OCI-LY7 (cell line): ENCODE results near the gene AMOTL1. TPM values are rescaled to one million over a fixed set of nuclear protein-coding genes. Genes with fewer than 3 reads are reported as not detected.

Source experiments
- BruUV-seq: library from RNA; stranded (reverse); fragments of 400-500 nt; replicated peaks from 2 replicates; lab custom pipeline; 2021; lab: Mats Ljungman, UMichigan
- CTCF ChIA-PET: fragments of 300-600 bp; sonication (Branson Sonifier 250); formaldehyde crosslinking; loops from one replicate; lab custom pipeline; 2022; ENCODE audit warnings: antibody characterized with exemption; ENCODE audit not compliant: unreplicated experiment; lab: Charles Lee
- POLR2A ChIA-PET: fragments of 300-600 bp; sonication (Branson Sonifier 250); formaldehyde crosslinking; loops from one replicate; lab custom pipeline; 2022; ENCODE audit warnings: antibody characterized with exemption; lab: Charles Lee
- DNase-seq: peaks from one replicate; pipeline ENCODE4 v3.0.0-alpha.2; 2015; ENCODE audit warnings: low spot score
- H2AFZ ChIP-seq: fragments of 200-600 bp; sonication (generic), shearing (Covaris generic); 2 replicates; pipeline ENCODE4 v1.6.1; 2014; ENCODE audit warnings: mild to moderate bottlenecking, antibody characterized with exemption, low read length, moderate library complexity
- H3K27ac ChIP-seq: fragments of 200-600 bp; sonication (generic); 2 replicates; pipeline ENCODE4 v1.5.1; 2014; ENCODE audit warnings: mixed run types, low read depth, mild to moderate bottlenecking, moderate library complexity, low read length, inconsistent platforms; ENCODE audit not compliant: poor library complexity, severe bottlenecking
- H3K36me3 ChIP-seq: fragments of 200-600 bp; sonication (generic); 2 replicates; pipeline ENCODE4 v1.6.1; 2014; ENCODE audit warnings: mild to moderate bottlenecking, antibody characterized with exemption, low read length, moderate library complexity, mixed read lengths; ENCODE audit not compliant: insufficient read depth
- H3K4me1 ChIP-seq: fragments of 200-600 bp; sonication (generic); 2 replicates; pipeline ENCODE4 v1.5.1; 2014; ENCODE audit warnings: mild to moderate bottlenecking, low read length; ENCODE audit not compliant: insufficient read depth, poor library complexity, severe bottlenecking
- H3K4me2 ChIP-seq: fragments of 200-600 bp; sonication (generic); 2 replicates; pipeline ENCODE4 v1.6.1; 2014; ENCODE audit warnings: mild to moderate bottlenecking, low read length
- H3K4me3 ChIP-seq: fragments of 200-600 bp; sonication (generic); 2 replicates; pipeline ENCODE4 v1.5.1; 2014; ENCODE audit warnings: mild to moderate bottlenecking, low read depth, low read length; ENCODE audit not compliant: poor library complexity, severe bottlenecking
- H3K79me2 ChIP-seq: fragments of 200-600 bp; sonication (generic); 2 replicates; pipeline ENCODE4 v1.6.1; 2016; ENCODE audit warnings: low read depth, mild to moderate bottlenecking, low read length, moderate library complexity, mixed read lengths; ENCODE audit not compliant: insufficient read depth
- H3K9me2 ChIP-seq: fragments of 200-600 bp; sonication (generic); 2 replicates; pipeline ENCODE4 v1.6.1; 2016; ENCODE audit warnings: mild to moderate bottlenecking, low read length, mixed read lengths; ENCODE audit not compliant: insufficient read depth
- H3K9me3 ChIP-seq: fragments of 200-600 bp; sonication (generic); 2 replicates; pipeline ENCODE4 v1.6.1; 2014; ENCODE audit warnings: mild to moderate bottlenecking, mixed run types, low read length, mixed read lengths
- H4K20me1 ChIP-seq: fragments of 200-600 bp; sonication (generic); 2 replicates; pipeline ENCODE4 v1.6.1; 2014; ENCODE audit warnings: mild to moderate bottlenecking, antibody characterized with exemption, low read length, moderate library complexity, mixed read lengths; ENCODE audit not compliant: insufficient read depth
- CTCF ChIP-seq: fragments of 200-600 bp; sonication (generic); conservative IDR thresholded peaks from 2 replicates; pipeline ENCODE4 v1.5.1; 2014; ENCODE audit warnings: mild to moderate bottlenecking, antibody characterized with exemption, low read length, moderate library complexity, mixed read lengths
- EZH2phosphoT487 ChIP-seq: fragments of 200-600 bp; sonication (generic); IDR thresholded peaks from 2 replicates; pipeline ENCODE4 v1.6.1; 2018; ENCODE audit warnings: low read depth, borderline replicate concordance, mild to moderate bottlenecking, mixed run types, antibody characterized with exemption, low read length, moderate library complexity, mixed read lengths
- intact Hi-C: fragments of 100-400 bp; cut with micrococcal nuclease; formaldehyde crosslinking; loops from one replicate; pipeline ENCODE4 v1.10.0; 2022; ENCODE audit not compliant: unreplicated experiment
- total RNA-seq, 2 experiments: library from RNA; depleted of rRNA in 1 of 2; stranded (reverse); fragments of >200 nt in 1 of 2; shearing (Covaris generic) in 1 of 2; gene quantifications; 2 replicates each; pipeline ENCODE4 v1.2.3, GENCODE V29; 2014 to 2022

AMOTL1 gene
- total RNA-seq, 2 experiments from 2014 or later, result not detected

GRCh38 chr11:94721565-94722292 is 46.4 kb upstream of the AMOTL1 start:
- Histone ChIP-seq H3K4me1 (no peaks in the 10 kb centered on the region), H3K27ac (no peak overlapping the region), H3K4me2 (no peak overlapping the region), H3K79me2 (no peaks in the 10 kb centered on the region), H3K9me2 (no peaks in the 10 kb centered on the region), H3K4me3 (no peak overlapping the region), H2AFZ (no peak overlapping the region), H3K36me3 (no peaks in the 10 kb centered on the region), H3K9me3 (no peaks in the 10 kb centered on the region), H4K20me1 (no peaks in the 10 kb centered on the region)
- CTCF ChIA-PET, result no interaction called here
- POLR2A ChIA-PET, result interaction anchor here (0.6 to 1.1 kb wide), 2 partner anchors 10 to 254 kb away, joined by 3 read pairs; no protein-coding TSS in a partner anchor
- TF ChIP-seq CTCF (no peak), EZH2phosphoT487 (no peak)
- intact Hi-C loops, result no loop called here
- BruUV-seq, result no TSS peak
- no peak for DNase-seq

GRCh38 chr11:94722735-94723134 is 45.4 kb upstream of the AMOTL1 start:
- ChIA-PET CTCF (no interaction called here), POLR2A (interaction anchor here (0.6 to 1.1 kb wide), 2 partner anchors 9 to 255 kb away, joined by 3 read pairs; no protein-coding TSS in a partner anchor)
- intact Hi-C loops, result no loop called here
- H3K27ac ChIP-seq, result no peak overlapping the region
- no peak for DNase-seq
- BruUV-seq, result no TSS peak
- H3K4me1 ChIP-seq, result no peaks in the 10 kb centered on the region
- H3K9me2 ChIP-seq, result no peaks in the 10 kb centered on the region
- no peak overlapping the region for H3K4me2 ChIP-seq
- H3K4me3 ChIP-seq, result no peak overlapping the region
- TF ChIP-seq EZH2phosphoT487 (no peak), CTCF (no peak)
- no peaks in the 10 kb centered on the region for H3K79me2 ChIP-seq
- no peak overlapping the region for H2AFZ ChIP-seq
- H3K9me3 ChIP-seq, result no peaks in the 10 kb centered on the region
- no peaks in the 10 kb centered on the region for H3K36me3 ChIP-seq
- no peaks in the 10 kb centered on the region for H4K20me1 ChIP-seq

GRCh38 chr11:94725097-94725496 is 43.1 kb upstream of the AMOTL1 start:
- Histone ChIP-seq H3K4me1 (no peaks in the 10 kb centered on the region), H3K9me2 (no peaks in the 10 kb centered on the region), H3K9me3 (no peaks in the 10 kb centered on the region), H3K4me2 (no peak overlapping the region), H3K4me3 (no peak overlapping the region), H3K79me2 (no peaks in the 10 kb centered on the region), H4K20me1 (no peaks in the 10 kb centered on the region), H3K36me3 (no peaks in the 10 kb centered on the region), H2AFZ (no peak overlapping the region), H3K27ac (no peak overlapping the region)
- intact Hi-C loops, result no loop called here
- no peak for TF ChIP-seq CTCF
- no peak for TF ChIP-seq EZH2phosphoT487
- no TSS peak for BruUV-seq
- POLR2A ChIA-PET, result interaction anchor here (1.1 kb wide), 1 partner anchor 11 kb away, joined by 3 read pairs; no protein-coding TSS in a partner anchor
- DNase-seq, result no peak
- CTCF ChIA-PET, result no interaction called here
